Caco-2 (cell line): ENCODE data around the gene LST1. TPM values are rescaled to one million over a fixed set of nuclear protein-coding genes. Genes with fewer than 3 reads are reported as not detected.

Source experiments
- BruUV-seq: library from RNA; stranded (reverse); fragments of 400-500 nt; replicated peaks from 2 replicates; lab custom pipeline; 2021; lab: Mats Ljungman, UMichigan
- CTCF ChIA-PET: fragments of 300-600 bp; sonication (Branson Sonifier 250); formaldehyde crosslinking; loops from one replicate; lab custom pipeline; 2022; ENCODE audit warnings: antibody characterized with exemption; lab: Charles Lee
- POLR2A ChIA-PET: fragments of 300-600 bp; sonication (Branson Sonifier 250); formaldehyde crosslinking; loops from one replicate; lab custom pipeline; 2022; ENCODE audit warnings: antibody characterized with exemption; lab: Charles Lee
- DNase-seq, 2 experiments: peaks; one replicate each; pipeline versions ENCODE4 v3.0.0 to v3.0.0-alpha.2; 2020 to 2022
- H3K27me3 ChIP-seq: replicated peaks from 2 replicates; pipeline ENCODE4 v1.6.0; 2011; ENCODE audit warnings: low read length; ENCODE audit not compliant: control insufficient read depth, insufficient read depth
- H3K36me3 ChIP-seq: 2 replicates; pipeline ENCODE4 v1.5.1; 2011; ENCODE audit warnings: low read length; ENCODE audit not compliant: control insufficient read depth, insufficient read depth
- H3K4me1 ChIP-seq: fragments of 250-450 bp; sonication (Bioruptor Pico); 2 replicates; pipeline ENCODE4 v1.5.1; 2020; ENCODE audit warnings: mild to moderate bottlenecking
- H3K4me3 ChIP-seq: 2 replicates; pipeline ENCODE4 v1.5.1; 2011; ENCODE audit warnings: low read depth, mild to moderate bottlenecking, control low read depth, low read length
- H3K9me3 ChIP-seq: fragments of 250-450 bp; sonication (Bioruptor Pico); 2 replicates; pipeline ENCODE4 v1.5.1; 2020; ENCODE audit warnings: mild to moderate bottlenecking, moderate library complexity
- H3K27ac Mint-ChIP-seq: one replicate; pipeline ENCODE4 v1.8.0; 2022; ENCODE audit warnings: mixed read lengths; ENCODE audit not compliant: unreplicated experiment
- H3K27me3 Mint-ChIP-seq: one replicate; pipeline ENCODE4 v1.8.0; 2022; ENCODE audit warnings: mixed read lengths; ENCODE audit not compliant: insufficient read depth, unreplicated experiment
- H3K36me3 Mint-ChIP-seq: one replicate; pipeline ENCODE4 v1.8.0; 2022; ENCODE audit warnings: mild to moderate bottlenecking, mixed read lengths; ENCODE audit not compliant: insufficient read depth, unreplicated experiment
- H3K4me1 Mint-ChIP-seq: one replicate; pipeline ENCODE4 v1.8.0; 2022; ENCODE audit warnings: low read depth, mixed read lengths; ENCODE audit not compliant: unreplicated experiment
- H3K4me3 Mint-ChIP-seq: one replicate; pipeline ENCODE4 v1.8.0; 2022; ENCODE audit warnings: mild to moderate bottlenecking, moderate library complexity, mixed read lengths; ENCODE audit not compliant: unreplicated experiment
- H3K9me3 Mint-ChIP-seq: one replicate; pipeline ENCODE4 v1.8.0; 2022; ENCODE audit warnings: mixed read lengths; ENCODE audit not compliant: unreplicated experiment
- intact Hi-C: fragments of 100-400 bp; cut with micrococcal nuclease; formaldehyde crosslinking; loops from one replicate; pipeline ENCODE4 v1.10.0; 2022; ENCODE audit not compliant: unreplicated experiment
- total RNA-seq: library from RNA; stranded (reverse); gene quantifications from 2 replicates; pipeline ENCODE4 v1.2.3, GENCODE V29; 2022
- TF ChIP-seq, protein P1 (sequence below), 2 experiments: fragments of 200-600 bp in 1 of 2; IDR thresholded peaks; 1 replicate in 1 of 2; 2 replicates in 1 of 2; pipeline versions ENCODE4 v1.5.1 to v1.8.0; 2011 to 2022; ENCODE audit warnings: antibody characterized with exemption in 1 of 2, control low read depth in 1 of 2, inconsistent platforms in 1 of 2, low read depth in 1 of 2, low read length in 1 of 2, mild to moderate bottlenecking in 1 of 2, moderate library complexity in 1 of 2; ENCODE audit not compliant: insufficient read depth in 1 of 2, severe bottlenecking in 1 of 2, unreplicated experiment in 1 of 2

Gene LST1
- total RNA-seq, 1 experiment from 2014 or later, result not detected

DNA sequence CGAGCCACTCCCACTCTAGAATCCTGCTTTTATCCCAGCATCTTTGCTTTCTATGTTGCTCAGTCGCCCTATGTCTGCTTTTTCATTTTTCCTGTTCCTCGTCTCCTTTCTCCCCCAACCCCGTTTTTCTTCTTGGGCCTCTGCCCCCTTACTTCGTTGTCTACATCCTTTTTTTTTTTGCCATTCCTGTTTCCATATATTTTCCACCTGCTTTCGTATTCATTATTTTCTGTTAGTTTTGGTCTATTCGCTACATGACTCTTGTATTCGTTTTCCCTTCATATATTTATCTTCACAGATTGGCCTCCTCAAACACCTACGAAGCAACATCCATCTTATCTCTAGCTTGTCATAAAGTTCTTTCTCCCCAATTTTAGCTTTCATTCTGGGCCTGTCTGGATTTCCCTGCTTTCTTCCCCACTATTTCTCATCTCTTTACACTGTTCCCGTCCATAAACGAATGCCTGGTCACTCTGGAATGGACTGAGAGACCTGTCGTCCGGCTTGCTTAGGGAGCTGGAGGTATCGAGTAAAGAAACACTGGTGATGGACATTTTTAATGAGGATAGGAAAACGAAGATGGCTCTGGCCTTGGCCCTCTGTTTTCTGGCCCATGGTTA is 35.4 kb downstream of the LST1 start:
- no peak for DNase-seq
- peak overlapping the region; percentile 77 for H3K4me3 ChIP-seq
- Mint-ChIP-seq H3K9me3 (no peaks in the 10 kb centered on the region), H3K4me1 (peaks cover 12% of the 10 kb centered on the region), H3K4me3 (peak overlapping the region; percentile 83), H3K36me3 (peaks cover 62% of the 10 kb centered on the region), H3K27me3 (no peaks in the 10 kb centered on the region), H3K27ac (peak overlapping the region; percentile 99)
- H3K27me3 ChIP-seq, result no peaks in the 10 kb centered on the region
- intact Hi-C loops, result loop anchor here (2.0 kb wide), 1 partner anchor 31 kb away; the partner anchor contains the start of gene BAG6
- H3K36me3 ChIP-seq, result peaks cover 16% of the 10 kb centered on the region
- ChIA-PET POLR2A (interaction anchor here (0.5 to 1.8 kb wide), 4 partner anchors 31 to 43 kb away, joined by 3 to 13 read pairs (median 4); partner anchors contain the start of genes APOM, BAG6, C6orf47 and GPANK1), CTCF (interaction anchor here (1.0 kb wide), 1 partner anchor 36 kb away, joined by 3 read pairs; the partner anchor contains the start of gene LST1)
- H3K9me3 ChIP-seq, result no peaks in the 10 kb centered on the region
- H3K4me1 ChIP-seq, result peaks cover 9% of the 10 kb centered on the region
- TF ChIP-seq, protein P1, sequence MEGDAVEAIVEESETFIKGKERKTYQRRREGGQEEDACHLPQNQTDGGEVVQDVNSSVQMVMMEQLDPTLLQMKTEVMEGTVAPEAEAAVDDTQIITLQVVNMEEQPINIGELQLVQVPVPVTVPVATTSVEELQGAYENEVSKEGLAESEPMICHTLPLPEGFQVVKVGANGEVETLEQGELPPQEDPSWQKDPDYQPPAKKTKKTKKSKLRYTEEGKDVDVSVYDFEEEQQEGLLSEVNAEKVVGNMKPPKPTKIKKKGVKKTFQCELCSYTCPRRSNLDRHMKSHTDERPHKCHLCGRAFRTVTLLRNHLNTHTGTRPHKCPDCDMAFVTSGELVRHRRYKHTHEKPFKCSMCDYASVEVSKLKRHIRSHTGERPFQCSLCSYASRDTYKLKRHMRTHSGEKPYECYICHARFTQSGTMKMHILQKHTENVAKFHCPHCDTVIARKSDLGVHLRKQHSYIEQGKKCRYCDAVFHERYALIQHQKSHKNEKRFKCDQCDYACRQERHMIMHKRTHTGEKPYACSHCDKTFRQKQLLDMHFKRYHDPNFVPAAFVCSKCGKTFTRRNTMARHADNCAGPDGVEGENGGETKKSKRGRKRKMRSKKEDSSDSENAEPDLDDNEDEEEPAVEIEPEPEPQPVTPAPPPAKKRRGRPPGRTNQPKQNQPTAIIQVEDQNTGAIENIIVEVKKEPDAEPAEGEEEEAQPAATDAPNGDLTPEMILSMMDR (IDR thresholded peaks at IDR 0.05; ENCODE audit: insufficient read depth in 1 of 2, low read depth in 1 of 2, low read length in 1 of 2, severe bottlenecking in 1 of 2, unreplicated experiment in 1 of 2), result no peak
- TSS peak; percentile 62 for BruUV-seq

DNA sequence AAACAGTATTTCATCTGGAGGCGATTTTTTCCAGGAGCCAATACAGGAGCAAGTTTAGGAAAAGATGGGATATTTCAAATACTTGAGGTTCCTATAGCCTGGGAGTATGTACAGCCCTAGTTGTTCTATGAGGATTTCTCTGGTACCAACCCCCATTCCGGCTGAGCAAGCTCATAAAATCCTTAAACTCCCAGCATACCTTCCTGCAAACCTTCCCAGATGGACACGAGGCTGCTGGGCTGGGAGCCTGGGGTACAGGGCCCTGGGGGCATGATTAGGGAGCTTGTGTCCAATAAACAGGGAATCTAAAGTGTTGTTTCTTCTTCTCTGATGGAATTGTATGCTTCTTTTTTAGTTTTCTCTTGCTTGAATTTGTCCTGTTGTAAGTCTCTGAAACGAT is 35.9 kb downstream of the LST1 start:
- POLR2A ChIA-PET, result interaction anchor here (0.5 to 1.4 kb wide), 4 partner anchors 30 to 43 kb away, joined by 3 to 4 read pairs (median 4); partner anchors contain the start of genes APOM, BAG6, C6orf47 and GPANK1
- Histone ChIP-seq H3K4me3 (peak overlapping the region; percentile 77), H3K36me3 (peaks cover 18% of the 10 kb centered on the region), H3K27me3 (no peaks in the 10 kb centered on the region), H3K4me1 (peaks cover 9% of the 10 kb centered on the region), H3K9me3 (no peaks in the 10 kb centered on the region)
- H3K9me3 Mint-ChIP-seq, result no peaks in the 10 kb centered on the region
- peaks cover 12% of the 10 kb centered on the region for H3K4me1 Mint-ChIP-seq
- intact Hi-C loops, result loop anchor here (2.0 kb wide), 1 partner anchor 31 kb away; the partner anchor contains the start of gene BAG6
- TF ChIP-seq, protein P1 (IDR thresholded peaks at IDR 0.05; ENCODE audit: insufficient read depth in 1 of 2, low read depth in 1 of 2, low read length in 1 of 2, severe bottlenecking in 1 of 2, unreplicated experiment in 1 of 2), result no peak
- BruUV-seq, result no TSS peak
- CTCF ChIA-PET, result no interaction called here
- H3K36me3 Mint-ChIP-seq, result peaks cover 68% of the 10 kb centered on the region
- H3K27me3 Mint-ChIP-seq, result no peaks in the 10 kb centered on the region
- H3K27ac Mint-ChIP-seq, result peak overlapping the region; percentile 99
- DNase-seq, result no peak
- H3K4me3 Mint-ChIP-seq, result peak overlapping the region; percentile 83

DNA sequence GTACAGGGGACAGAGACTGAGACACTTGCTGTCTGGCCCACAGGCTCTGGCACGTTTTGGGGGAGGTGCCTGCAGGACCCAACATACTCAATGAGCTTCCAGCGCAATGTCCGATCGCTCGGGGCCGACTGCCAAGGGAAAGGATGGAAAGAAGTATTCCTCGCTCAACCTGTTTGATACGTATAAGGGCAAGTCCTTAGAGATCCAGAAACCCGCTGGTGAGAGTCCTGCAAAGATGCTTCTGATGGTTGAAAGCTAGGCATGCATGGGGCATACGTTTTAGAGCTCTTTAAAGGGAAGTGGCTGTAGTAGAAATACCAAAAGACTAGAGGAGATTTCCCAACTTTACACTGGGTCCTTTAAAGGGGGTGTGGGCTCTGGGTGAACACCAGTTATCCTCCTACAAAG is 36.6 kb downstream of the LST1 start:
- intact Hi-C loops, result no loop called here
- Mint-ChIP-seq H3K27ac (peak overlapping the region; percentile 99), H3K27me3 (no peaks in the 10 kb centered on the region), H3K9me3 (no peaks in the 10 kb centered on the region), H3K4me3 (peak overlapping the region; percentile 83), H3K36me3 (peaks cover 75% of the 10 kb centered on the region), H3K4me1 (peaks cover 12% of the 10 kb centered on the region)
- Histone ChIP-seq H3K4me3 (no peak overlapping the region), H3K9me3 (no peaks in the 10 kb centered on the region), H3K4me1 (peaks cover 9% of the 10 kb centered on the region), H3K27me3 (no peaks in the 10 kb centered on the region), H3K36me3 (peaks cover 20% of the 10 kb centered on the region)
- POLR2A ChIA-PET, result interaction anchor here (1.0 to 1.4 kb wide), 2 partner anchors 29 to 38 kb away, joined by 4 read pairs; partner anchors contain the start of genes BAG6 and C6orf47
- BruUV-seq, result no TSS peak
- no peak for DNase-seq
- CTCF ChIA-PET, result no interaction called here
- TF ChIP-seq, protein P1 (IDR thresholded peaks at IDR 0.05; ENCODE audit: insufficient read depth in 1 of 2, low read depth in 1 of 2, low read length in 1 of 2, severe bottlenecking in 1 of 2, unreplicated experiment in 1 of 2), result no peak
